Posterior cingulate gyrus (tissue), 11 donors: ENCODE measurements around the gene PRXL2B.

ENCODE experiments used
- DNase-seq, 10 donors: peaks; one replicate each; pipeline versions ENCODE4 v3.0.0 to v3.0.0-alpha.2; 2020 to 2021; ENCODE audit warnings: mixed read lengths in 3 of 10
- intact Hi-C: fragments of 100-400 bp; cut with DNase I; formaldehyde crosslinking; loops from one replicate; pipeline ENCODE4 v1.15.1; 2023

The PRXL2B gene

GRCh38 chr1:2594641-2595131 lies 8.1 kb downstream of the PRXL2B start:
- intact Hi-C loops, result no loop called here
- peak in 2 of 10 donors; percentile 69 to 72 for DNase-seq

GRCh38 chr1:2595261-2595811 lies 8.8 kb downstream of the PRXL2B start:
- peak in 3 of 10 donors; percentile 58 to 77 (median 66) for DNase-seq
- intact Hi-C loops, result no loop called here

- intact Hi-C loops, result no loop called here
- DNase-seq, result peak in 2 of 10 donors; percentile 69 to 75
Observed at GRCh38 chr1:2595812-2596529, 9.4 kb downstream of the PRXL2B start.

GRCh38 chr1:2596530-2597333 lies 10.2 kb downstream of the PRXL2B start:
- intact Hi-C loops, result no loop called here
- DNase-seq, result peak in 2 of 10 donors; percentile 64 to 69

- peak in 3 of 10 donors; percentile 60 to 66 (median 61) for DNase-seq
- intact Hi-C loops, result no loop called here
Observed at GRCh38 chr1:2597441-2598328, 11.1 kb downstream of the PRXL2B start.

- DNase-seq, result peak in 2 of 10 donors; percentile 12 to 43
- intact Hi-C loops, result no loop called here
Observed at GRCh38 chr1:2598329-2598931, 11.9 kb downstream of the PRXL2B start.

GRCh38 chr1:2601721-2602303 lies 15.2 kb downstream of the PRXL2B start:
- intact Hi-C loops, result no loop called here
- DNase-seq, result peak in 2 of 10 donors; percentile 35 to 54

- intact Hi-C loops, result no loop called here
- peak in 2 of 10 donors; percentile 39 to 44 for DNase-seq
Observed at GRCh38 chr1:2602311-2602835, 15.8 kb downstream of the PRXL2B start.

- DNase-seq, result peak in 3 of 10 donors; percentile 49 to 68 (median 53)
- intact Hi-C loops, result no loop called here
Observed at GRCh38 chr1:2602866-2603520, 16.4 kb downstream of the PRXL2B start.

- DNase-seq, result peak in 4 of 10 donors; percentile 23 to 73 (median 52)
- intact Hi-C loops, result no loop called here
Observed at GRCh38 chr1:2603521-2604155, 17.1 kb downstream of the PRXL2B start.

GRCh38 chr1:2604156-2604843 lies 17.7 kb downstream of the PRXL2B start:
- peak in 3 of 10 donors; percentile 45 to 74 (median 68) for DNase-seq
- intact Hi-C loops, result no loop called here

- peak in 2 of 10 donors; percentile 49 to 69 for DNase-seq
- intact Hi-C loops, result no loop called here
Observed at GRCh38 chr1:2604844-2605508, 18.4 kb downstream of the PRXL2B start.

- intact Hi-C loops, result no loop called here
- DNase-seq, result peak in 3 of 10 donors; percentile 50 to 83 (median 83)
Observed at GRCh38 chr1:2605509-2606395, 19.2 kb downstream of the PRXL2B start.

- intact Hi-C loops, result no loop called here
- peak in 3 of 10 donors; percentile 11 to 51 (median 19) for DNase-seq
Observed at GRCh38 chr1:2606396-2606880, 19.9 kb downstream of the PRXL2B start.

GRCh38 chr1:2606881-2607621 lies 20.5 kb downstream of the PRXL2B start:
- intact Hi-C loops, result no loop called here
- peak in 6 of 10 donors; percentile 4 to 83 (median 38) for DNase-seq
